ENCODE data around the gene ABLIM3.

The ABLIM3 gene

DNA sequence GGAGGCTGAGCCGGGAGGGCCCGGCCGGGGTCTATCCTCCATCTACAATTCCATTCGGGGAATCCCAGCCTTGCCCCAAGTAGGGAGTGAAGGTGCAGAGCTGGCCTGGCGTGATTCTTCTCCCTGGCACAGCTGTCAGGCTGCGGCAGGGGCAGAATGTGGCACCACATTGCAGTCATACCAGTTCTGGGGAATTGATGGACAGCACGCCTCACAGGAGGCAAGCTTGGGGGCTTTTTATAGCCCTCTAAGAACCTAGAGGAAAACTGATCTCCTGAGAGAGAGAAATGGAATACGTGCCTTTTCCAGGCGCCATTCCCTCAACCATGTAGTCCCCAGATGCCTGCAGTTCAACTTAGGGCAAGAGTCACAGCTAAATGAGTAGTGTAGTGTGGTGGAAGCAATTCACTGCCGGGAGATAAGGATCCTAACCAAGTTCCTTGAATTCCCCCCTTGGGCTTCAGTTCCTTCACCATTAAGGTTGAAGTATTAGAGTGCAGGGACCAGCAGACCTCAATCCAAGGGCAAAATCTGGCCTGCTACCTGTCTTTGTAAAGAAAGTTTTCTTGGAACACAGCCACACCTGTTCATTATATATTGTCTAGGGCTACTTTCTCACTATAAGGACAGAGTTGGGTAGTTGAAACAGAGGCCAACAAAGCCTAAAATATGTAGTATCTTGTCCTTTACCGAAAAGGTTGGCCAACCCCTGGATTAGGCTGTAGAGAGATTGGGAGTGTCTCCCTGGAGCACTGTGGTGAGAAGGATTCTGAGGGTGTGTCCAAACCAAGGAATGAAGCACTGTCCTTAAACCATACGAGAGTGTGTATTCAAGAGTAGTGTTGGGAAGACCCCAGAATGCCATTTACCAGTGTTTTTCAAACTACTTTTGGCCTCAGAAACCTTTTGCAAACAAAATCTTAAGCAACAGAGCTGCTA lies 141.0 kb downstream of the ABLIM3 start:
- DNase-seq = no peak

DNA sequence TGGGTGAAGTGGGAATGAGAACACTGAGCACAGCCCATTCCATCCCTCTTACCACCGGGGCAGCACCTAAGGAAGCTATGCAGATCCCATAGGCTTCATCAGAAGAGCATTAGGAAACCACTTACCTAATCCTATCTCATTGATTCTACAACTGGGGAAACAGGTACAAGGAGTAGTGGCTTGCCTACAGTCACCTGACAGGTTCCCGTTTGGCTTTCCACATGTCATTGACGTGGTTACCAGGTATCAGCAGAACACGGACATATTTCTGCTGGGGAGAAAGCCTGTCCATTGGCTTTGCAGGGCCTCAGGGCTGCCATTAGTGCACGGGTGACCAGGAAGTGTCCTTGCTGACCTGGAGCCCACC lies 141.7 kb downstream of the ABLIM3 start:
- no peak for DNase-seq

DNA sequence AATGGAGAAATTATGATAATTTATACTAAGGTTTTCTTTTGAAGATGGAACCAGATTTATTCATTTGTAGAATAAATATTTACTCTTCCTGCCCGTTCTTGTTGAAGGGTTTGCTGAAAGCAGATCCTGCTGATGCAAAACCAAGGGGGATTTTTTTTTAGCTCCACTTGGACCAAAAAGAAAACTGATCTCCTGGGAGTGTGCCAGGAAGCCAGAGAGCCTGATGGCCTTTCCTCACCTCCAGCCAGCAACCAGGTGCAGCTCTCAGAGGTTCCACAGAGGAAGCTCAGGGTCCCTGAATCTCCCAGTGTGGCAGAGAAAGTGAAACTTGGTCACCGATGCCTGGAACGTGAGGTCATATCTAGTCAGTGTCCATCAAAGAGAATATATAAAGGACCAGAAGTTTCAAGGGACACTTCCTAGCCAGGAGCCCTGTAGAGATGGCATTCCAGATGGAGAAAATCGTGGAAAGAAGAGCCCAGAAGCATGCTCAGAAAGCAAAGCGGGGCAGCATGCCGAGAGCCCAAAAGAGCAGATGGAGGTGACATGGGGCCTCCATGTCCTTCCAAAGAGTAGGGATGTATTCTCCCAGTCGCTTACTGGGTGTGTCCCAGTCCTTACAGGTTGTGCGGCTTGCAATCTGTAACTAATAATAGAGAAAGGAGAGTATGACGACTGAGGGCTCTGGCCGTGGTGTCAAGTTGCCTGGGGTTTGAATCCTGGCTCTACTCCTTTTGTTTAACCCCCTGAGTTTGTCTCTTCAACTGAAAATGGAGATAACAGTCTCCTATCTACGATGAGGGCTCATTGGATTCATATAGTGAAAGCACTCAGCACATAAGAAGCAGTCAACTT lies 142.6 kb downstream of the ABLIM3 start:
- no peak for DNase-seq

DNA sequence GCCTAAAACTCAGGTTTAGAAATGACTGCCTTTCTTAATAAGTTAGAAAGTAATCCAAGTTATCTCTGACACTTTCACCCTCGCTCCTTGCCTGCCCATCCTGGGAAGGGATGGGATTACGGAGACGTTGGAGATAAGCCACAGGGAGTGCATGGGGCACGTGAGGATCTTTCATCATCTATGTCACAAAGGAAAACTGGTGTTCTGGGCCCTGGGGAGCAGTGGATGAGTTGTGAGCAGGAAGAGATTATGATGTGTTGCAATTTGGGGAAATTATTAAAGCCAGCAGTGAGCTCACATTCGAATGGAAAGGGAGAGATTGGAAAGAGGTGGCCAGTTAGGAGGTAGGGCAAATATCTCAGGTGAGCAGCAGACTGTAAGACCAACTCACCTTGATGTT lies 143.2 kb downstream of the ABLIM3 start:
- DNase-seq = no peak

DNA sequence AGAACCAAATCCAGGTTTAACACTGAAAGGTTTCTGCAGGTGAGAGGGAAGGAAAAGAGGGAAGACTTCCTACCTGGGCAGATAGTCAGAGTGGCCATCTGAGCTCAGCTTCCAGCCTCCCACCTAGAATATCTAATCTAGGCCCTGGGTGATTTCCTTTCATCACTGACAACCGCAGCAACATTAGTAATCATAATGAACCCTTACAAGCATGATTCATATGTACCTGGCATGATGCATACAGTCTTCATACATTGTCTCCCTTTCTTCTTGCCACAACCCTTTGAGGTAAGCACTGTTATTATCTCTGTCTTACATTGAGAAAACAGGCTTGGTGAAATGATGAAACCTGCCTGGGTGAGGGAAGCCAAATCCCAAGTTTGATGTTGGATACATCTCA lies 143.9 kb downstream of the ABLIM3 start:
- no peak for DNase-seq

GRCh38 chr5:149288436-149288835 lies 147.1 kb downstream of the ABLIM3 start:
- no peak for DNase-seq

- no peak for DNase-seq
Observed at GRCh38 chr5:149289301-149289700, 148.0 kb downstream of the ABLIM3 start.

DNA sequence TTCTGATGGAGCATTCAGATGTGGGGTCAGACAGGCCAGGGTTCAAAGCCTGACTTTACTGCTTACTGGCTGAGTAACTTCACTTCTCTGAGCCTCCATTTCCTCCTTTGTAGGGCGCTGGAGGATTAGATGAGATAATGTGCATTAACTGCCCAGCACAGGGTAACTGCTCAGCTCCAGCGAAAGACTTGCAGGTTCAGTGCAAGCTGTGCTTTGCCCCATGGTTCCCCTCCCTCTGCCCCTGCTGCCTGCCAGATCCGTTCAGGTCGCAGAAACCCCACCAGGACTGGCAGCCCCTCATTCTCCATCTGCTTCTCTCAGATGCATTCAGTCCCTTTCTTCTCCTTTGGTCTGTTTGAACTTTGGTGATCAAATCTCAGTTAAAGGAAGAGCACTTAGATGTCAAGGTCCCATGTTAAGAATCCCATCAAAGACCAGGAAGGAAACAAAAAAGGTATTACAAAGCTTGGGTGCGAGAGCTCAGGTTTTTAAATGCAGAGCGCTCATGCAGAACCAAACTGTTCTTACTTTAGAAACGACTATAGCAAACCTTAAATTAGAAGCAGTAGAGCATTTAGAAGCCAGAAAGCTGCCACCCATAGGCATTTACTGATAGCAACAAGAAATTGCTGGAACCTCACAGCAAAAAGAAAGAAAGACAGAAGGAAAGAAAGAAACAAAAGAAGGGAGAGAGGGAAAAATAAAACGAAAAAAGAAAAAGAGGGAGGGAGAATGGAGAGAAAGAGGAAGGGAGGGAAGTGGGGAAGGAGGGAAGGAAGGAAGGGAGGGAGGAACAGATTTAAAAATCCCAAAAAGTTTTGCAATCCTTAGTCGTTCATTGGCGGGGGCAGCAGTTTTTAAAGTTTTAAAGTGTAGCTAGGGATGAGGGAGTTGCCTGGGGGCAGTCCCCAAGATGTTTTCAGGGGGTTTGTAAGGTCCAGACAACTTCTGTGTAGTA lies 153.9 kb downstream of the ABLIM3 start:
- DNase-seq = no peak

GRCh38 chr5:149297340-149298025 lies 156.2 kb downstream of the ABLIM3 start:
- no peak for DNase-seq

DNA sequence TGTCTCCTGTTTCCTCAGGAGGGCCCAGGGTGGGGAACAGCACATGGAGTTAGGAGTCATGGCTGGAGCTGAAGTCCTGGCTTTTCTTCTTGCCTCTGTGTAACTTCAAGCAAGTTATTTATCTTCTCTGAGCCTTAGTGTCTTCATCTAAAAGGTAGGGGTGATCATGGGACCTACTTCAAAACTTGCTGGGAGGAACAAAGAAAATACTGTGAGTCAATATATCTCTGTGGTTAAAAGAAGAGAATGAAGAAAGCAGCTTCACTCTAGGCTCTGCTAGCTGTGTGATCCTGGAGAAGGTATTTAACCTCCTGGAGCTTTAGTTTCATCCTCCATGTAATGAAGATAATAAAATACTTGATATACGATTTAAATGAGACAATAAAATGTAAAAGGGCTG lies 156.9 kb downstream of the ABLIM3 start:
- no peak for DNase-seq

GRCh38 chr5:149298842-149299404 lies 157.6 kb downstream of the ABLIM3 start:
- DNase-seq = no peak

DNA sequence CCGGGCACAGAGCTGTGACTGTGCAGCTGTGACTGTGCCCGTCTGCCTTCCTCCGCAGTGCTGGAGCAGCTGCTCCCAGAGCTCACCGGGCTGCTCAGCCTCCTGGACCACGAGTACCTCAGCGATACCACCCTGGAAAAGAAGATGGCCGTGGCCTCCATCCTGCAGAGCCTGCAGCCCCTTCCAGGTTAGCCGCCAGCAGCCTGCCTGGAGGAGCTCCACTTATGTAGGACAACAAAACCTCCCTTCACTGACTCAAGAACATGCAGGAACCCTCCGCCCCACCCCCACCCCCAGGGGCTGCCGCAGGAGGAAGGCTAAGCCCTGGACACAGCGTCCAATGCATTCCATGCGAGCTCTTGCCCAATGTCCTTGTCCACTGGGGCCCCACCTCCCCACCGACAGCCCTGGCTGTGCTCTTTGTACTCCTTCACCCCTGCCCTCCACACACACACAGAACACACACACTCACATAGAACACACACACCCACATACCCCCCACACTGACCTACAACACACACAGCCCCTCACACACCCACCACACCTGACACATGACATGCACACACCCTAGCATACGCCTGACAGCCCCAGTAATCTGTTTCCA lies 158.3 kb downstream of the ABLIM3 start:
- no peak for DNase-seq

- no peak for DNase-seq
Observed at GRCh38 chr5:149300441-149300840, 159.1 kb downstream of the ABLIM3 start.

GRCh38 chr5:149301049-149301743 lies 159.9 kb downstream of the ABLIM3 start:
- DNase-seq = no peak

- no peak for DNase-seq
Observed at GRCh38 chr5:149301744-149302380, 160.6 kb downstream of the ABLIM3 start.

- DNase-seq = no peak
Observed at GRCh38 chr5:149302641-149303040, 161.3 kb downstream of the ABLIM3 start.

- DNase-seq = no peak
Observed at GRCh38 chr5:149303210-149303609, 161.9 kb downstream of the ABLIM3 start.

DNA sequence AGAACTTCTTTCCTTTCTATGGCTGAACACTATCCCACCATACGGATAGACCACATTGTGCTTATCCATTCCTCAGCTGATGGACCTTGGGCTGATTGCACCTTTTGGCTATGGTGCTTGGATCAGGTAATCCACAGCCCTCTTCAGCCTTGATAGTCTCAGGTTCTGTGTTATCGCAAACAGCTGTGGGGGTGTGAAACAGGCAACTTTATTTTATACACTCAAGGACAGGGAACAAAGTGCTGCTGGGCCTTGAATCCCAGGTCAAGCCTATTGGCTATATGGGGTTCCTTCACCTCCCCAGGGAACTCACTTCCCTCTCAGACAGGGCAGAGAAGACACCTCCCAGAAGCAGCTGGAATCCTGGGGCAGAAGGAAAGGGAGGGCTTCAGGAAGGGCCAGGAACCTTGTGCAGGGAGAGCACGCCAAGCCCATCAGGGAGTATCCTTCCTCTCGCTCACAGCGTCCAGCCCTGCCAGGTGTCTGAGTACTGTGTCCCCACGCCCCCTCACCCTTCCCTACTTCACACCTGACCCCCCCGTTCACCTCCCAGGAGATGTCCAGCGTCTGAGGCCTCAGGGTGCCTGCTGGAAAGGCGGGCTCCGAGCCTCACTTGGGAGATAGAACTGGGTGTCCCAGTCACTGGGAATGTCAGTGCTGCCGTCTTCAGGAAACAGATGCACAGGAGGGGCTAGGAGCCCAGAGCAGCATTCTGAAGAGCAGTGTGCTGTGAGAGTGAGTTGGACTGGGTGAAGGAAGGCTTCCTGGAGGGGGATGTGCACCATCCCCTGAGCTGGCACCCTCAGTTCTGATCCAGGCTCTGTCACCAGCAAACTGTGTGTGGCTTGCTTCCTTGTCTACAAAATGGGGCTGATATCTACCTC lies 163.1 kb downstream of the ABLIM3 start:
- no peak for DNase-seq

- DNase-seq = no peak
Observed at GRCh38 chr5:149309354-149309753, 168.1 kb downstream of the ABLIM3 start.
